GM18873 (cell line): ENCODE data around the gene ATP1A4.

Experiments used
- ATAC-seq: cut with Tn5 transposase; IDR thresholded peaks from one replicate; pipeline ENCODE4 v1.9.1; 2021; ENCODE audit warnings: mild to moderate bottlenecking, moderate library complexity, moderate number of reproducible peaks; ENCODE audit not compliant: unreplicated experiment, low FRiP score

The ATP1A4 gene

DNA sequence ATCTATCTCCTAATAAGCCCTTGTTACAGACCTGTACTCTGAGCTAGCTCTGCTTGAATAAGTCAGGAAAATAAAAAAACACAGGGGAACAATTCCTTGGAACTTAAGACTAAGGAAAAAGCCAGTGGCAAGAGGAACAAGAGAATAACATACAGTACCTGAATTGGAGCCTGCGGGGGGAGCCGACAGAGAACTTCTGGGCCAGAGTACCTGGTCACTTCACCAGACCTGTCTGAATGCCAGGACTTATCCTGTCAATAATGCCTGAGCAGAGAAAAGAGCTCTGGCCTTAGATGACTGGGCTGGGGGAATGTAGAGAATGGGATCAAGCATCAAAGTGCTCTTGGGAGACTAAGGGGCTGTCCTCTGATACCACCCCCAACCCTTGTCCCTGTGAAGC is 68.9 kb downstream of the ATP1A4 start:
- no peak for ATAC-seq

DNA sequence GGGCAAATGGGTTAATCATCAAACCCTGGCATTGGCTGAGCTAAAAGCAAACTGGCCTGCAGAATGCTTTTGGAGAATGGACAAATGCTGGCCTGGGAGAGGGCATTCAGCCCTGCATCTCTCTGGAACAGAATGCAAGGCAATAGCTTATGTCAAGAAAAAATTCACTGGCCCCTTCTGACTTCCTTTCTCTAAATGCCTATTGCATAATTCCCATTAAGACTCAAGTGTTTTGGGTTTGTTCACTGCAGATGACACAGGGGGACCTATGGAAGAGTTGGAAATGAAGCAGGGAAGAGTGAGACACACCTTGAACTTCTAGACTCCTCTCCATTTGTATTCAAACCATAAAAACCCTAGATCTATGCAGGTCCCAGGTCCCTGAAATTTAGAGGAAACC is 69.7 kb downstream of the ATP1A4 start:
- no peak for ATAC-seq

DNA sequence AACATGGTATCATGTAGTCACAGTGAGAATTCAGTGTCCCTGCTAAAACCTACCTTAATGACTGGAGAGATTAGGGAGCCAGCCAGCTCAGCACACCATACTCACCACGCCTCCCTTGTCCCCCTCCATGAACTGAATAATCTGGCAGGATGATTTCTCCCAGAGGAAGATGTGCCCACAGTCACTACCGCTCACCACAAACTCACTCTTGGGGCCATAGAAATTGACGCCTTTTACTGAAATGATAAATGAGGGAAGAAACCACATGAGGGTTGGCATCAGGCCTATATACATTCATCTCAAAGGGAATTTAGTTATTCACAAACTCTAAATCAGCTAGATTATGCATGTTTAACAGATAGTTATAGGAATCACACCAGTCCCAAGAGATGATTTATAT is 71.1 kb downstream of the ATP1A4 start:
- ATAC-seq: no peak

DNA sequence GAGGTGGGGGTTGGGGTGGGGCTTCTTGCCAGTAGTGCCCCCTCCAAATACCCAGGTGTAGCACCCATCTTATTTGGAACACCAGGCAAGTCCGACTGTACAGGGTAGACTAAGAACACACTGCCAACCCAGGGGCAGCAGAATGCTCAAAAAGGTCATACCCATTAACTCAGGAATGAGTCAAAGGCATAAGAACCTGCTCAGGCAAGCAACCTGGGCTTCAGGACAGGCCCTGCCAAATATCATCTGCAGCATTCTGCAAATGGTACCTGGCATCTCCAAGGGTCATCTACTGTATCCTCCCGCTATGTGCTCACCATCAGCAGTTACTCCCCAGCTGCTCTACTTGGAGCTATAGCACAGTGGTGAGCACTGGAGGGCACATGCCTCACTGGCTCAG is 73.2 kb downstream of the ATP1A4 start:
- no peak for ATAC-seq

DNA sequence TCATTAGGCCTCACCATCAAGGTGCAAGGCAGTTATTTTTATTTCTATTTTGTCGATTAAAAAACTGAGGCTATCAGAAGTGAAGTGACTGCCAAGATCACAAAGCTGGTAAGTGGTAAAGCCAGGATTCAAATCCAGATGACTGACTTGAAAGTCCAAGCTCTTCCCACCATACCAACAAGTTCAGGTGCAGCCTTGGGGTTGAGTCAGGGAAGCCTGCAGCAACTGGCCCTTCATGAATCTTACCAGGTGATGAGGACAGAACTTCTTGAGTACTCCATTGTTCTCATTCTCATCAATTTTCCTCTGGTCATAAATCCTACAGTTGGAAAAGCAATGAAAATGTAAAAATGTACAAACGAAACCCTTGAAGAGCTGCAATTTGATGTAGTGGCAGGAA is 73.9 kb downstream of the ATP1A4 start:
- ATAC-seq: no peak

DNA sequence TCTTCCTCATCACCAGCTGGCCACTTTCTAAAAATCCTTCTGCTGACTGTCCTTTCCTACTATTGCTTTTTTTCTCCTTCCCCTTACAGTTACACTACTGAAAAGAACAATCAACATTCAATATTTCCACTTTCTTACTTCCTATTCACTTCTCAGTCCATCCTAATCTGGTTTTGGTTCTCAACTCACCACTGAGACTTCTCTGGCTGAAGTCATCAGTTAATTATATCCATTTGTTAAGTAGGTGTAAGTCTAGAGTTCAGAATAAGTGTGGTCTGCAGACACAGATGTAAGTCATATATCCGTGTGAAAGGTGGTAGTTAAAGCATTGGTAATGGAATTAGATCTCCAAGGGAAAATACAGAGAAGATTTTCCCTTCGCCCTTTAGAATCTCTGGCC is 75.2 kb downstream of the ATP1A4 start:
- no peak for ATAC-seq

DNA sequence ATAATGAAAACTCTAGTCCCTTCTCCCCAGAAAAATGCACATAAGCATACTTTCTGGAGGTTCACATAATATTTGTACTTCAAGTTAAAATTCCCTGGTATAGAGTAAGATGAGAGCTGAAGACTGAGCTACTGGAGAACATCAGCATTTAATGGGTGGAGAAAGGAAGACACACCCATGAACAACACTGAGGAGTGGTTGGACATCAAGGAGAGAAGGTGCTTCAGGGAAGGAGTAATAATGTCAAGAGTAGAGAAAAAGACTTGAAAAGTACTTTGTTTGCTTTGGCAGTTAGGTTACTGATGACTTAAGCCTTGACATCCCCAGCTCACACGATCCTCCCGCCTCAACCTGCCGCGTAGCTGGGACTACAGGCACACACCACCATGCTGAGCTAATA is 75.6 kb downstream of the ATP1A4 start:
- no peak for ATAC-seq

DNA sequence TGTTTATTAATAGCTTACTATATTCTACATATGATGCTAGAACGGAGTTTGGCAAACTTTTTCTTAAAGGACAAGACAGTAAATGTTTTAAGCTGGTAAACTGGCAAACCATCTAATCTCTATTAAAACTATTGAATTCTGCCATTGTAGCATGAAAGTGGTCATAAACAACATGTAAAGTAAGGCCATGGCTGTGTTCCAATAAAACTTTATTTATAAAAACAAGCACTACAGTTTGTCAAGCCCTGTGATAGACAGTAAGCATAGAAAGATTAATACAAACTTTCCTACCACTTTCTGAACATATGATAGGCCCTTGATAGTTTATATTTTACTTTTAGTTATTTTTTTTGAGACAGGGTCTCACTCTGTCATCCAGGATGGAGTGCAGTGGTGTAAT is 76.2 kb downstream of the ATP1A4 start:
- no peak for ATAC-seq

DNA sequence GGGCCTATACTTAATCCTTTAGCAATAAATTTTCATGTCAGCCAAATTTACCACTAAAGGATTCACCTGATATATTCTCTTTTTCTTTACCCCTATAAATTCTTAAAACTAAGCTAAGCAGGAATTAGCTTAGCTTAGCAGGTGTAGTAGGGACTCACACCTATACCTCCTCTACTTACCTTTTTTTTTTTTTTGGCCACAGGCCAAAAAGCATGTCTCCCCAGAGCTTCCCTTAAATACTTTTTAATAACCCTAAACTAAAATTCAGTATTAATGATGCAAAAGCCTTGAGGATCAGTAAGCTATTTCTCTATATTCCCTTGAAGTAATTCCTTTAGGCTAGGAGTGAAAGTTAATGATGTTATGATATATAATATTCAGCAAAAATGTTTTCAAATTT is 77.0 kb downstream of the ATP1A4 start:
- no peak for ATAC-seq

DNA sequence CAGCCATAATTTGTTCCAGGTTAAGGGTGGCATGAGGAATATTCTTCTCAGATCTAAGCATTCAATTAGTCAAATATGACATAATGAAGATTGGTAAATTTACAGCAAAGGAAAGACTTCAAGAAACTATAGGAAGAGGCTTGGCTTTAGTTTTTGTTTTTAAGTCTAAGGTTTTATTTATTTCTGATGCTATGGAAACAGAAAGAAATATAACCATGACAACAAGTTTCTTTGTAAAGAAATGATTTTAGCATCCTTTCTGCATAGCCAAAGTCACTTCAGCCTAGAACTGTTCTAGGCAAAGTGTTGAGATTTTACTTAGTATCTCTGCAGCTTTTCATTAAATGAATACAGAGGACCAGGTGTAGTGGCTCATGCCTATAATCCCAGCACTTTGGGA is 81.5 kb downstream of the ATP1A4 start:
- no peak for ATAC-seq
